ACHN (cell line): ENCODE results near the gene PCNX4.
"Not testable (repeated sequence)": the region's sequence is repeated elsewhere in the genome, so short reads cannot be mapped to it uniquely, and the experiment has no call there.

ENCODE experiments used
- DNase-seq: peaks from one replicate; pipeline ENCODE4 v3.0.0-alpha.2; 2015
- in situ Hi-C: cut with HindIII; loops from 2 replicates; pipeline ENCODE4 v1.10.0; 2017; ENCODE audit warnings: low sequenced_read_pairs, low pct_ligation_motif_present, low pct_unique_long_range_greater_than_20kb

The PCNX4 gene

DNA sequence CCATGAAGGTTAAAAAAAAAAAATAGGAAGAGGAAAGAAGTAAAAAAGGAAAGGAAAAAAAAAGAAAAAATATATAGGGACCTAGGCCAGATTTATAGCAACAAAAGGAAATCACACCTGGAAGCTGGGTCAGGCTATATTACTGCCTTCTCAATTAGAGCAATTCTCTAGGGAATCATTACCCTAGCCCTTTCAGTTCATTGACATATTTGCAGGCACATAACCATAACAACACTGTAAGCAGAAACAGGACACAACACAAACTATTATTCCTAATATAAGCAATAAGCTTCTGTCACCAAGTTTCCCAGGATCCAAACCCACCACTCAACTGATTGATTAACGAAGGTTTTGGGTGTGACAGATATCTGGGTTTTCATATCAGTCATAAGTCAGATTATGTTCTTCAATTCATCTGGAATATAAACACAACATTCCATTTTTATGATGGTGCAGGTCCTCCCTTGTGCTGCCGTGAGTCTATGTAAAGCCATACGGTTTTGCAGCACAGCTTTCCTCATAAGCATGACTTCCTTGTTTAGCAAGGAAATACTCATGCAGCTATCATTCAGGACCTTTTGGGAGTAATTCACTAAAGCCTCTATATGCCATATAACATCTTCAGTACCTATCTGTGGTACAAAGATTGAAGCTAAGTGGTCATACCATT, 4.2 kb downstream of the PCNX4 start:
- DNase-seq: no peak
- in situ Hi-C loops: no loop called here

DNA sequence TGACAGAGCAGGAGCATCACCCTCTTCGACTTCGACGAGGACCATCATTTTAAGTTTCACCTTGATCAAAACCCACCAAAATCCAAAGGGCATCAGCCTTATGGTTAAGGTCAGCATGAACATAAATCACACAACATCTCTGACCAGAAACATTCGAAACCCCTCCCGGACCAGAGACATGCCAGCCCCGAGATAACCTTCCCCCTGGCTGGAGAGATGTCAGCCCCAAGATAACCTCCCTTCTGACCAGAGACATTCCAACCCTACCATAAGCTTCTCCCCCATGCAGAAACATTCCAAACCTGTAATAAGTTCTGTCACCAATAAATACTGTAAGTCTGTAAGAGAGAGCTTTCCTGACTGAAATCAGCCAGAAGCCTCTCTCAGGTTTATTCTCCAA, 6.3 kb downstream of the PCNX4 start:
- in situ Hi-C loops: no loop called here
- DNase-seq: no peak

DNA sequence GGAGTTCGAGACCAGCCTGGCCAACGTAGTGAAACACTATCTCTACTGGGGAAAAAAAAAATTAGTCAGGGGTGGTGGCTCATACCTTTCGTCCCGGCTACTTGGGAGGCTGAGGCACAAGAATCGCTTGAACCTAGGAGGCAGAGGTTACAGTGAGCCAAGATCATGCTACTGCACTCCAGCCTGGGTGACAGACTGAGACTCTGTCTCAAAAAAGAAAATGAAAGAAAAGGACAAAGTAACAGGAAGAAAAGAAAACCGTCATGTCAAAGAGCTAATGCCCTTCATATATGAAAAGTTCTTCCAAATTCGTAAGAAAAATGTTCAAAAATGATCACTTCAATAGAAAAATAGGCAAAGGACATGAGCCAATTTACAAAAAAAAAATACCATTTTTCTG, 8.1 kb downstream of the PCNX4 start:
- in situ Hi-C loops, DNase-seq: not testable (repeated sequence)

DNA sequence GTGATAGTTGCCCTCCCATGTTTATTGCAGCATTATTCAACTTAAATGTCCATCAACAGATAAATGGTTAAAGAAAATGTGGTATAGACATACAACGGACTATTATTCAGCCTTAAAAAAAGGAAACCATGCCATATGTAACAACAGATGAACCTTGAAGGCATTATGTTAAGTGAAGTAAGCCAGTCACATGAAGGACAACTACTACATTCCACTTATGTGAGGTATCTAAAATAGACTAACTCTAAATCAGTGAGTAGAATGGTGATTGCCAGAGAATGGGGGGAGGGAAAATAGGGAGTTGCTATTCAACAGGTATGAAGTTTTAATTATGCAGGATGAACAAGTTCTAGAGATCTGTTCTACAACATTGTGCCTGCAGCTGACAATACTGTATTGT, 10.1 kb downstream of the PCNX4 start:
- in situ Hi-C loops: no loop called here

DNA sequence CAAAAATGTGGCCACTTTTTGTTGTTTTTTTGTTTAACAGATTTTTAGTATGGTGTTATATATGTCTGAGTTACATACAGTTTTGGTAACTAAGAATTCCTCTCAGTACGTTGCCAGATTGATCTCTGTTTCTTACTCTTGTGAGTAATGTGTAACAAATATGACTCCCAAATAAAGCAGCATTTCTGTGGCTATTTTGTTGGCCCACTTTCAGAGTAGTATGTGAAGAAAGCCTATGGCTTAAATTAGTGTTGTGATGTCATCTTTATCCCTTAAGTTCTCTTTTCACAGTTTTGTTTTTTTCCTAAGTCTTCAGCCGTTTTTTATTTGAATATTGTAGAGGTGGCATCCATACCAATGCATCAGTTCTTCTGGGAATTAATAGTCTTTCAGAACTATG, 10.7 kb downstream of the PCNX4 start:
- in situ Hi-C loops: no loop called here
- DNase-seq: no peak

More for the DNA sequence above, 10.1 kb downstream of the PCNX4 start:
- no peak for DNase-seq

DNA sequence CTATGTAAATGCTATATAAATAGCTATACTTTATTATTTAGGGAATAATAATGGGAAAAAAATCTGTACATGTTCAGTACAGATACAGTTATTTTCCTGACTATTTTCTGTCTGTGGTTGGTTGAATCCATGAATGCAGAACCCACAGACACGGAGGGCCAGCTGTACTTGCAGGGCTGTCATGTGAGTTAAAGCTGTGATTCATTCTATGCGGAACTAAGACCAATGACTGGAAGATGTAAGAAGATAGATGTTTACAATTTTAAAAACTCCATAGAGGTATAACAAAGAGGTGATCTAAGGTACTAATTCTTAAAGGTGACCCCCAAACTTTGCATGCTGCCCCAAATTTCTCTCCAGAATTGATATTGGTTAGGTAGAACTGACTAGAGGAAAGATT, 14.6 kb downstream of the PCNX4 start:
- in situ Hi-C loops: no loop called here
- peak; percentile 57 for DNase-seq

DNA sequence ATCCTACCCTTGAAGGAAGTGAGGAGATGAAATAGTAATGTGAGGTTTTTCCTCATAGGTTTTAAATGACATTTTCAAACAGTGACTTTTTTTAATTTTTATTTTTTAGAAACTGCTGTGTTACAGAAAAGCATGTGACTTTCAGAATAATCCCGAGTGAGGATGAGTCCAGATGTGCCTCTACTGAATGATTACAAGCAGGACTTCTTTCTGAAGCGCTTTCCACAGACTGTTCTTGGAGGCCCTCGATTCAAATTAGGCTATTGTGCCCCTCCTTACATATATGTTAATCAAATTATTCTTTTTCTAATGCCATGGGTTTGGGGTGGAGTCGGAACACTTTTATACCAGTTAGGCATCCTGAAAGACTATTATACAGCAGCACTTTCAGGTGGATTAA, 15.8 kb downstream of the PCNX4 start:
- in situ Hi-C loops: no loop called here
- no peak for DNase-seq

DNA sequence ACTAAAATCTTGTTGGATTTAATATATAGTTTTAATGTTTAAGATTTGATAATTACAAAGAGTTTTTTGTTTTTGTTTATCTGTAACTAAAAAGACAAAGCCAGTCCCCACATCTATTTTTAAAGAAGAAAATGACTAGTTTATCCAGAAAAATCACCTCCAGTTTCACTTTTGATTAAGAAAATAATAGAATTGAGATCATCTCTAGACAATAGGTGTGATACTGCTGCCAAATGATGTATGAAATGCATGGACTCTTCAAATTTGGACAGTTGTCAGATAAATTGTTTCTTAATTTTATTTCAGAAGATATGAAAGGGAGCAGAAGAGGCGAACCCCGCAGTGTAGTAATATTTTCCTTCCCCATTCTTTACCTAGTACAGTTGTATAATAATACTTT, 20.0 kb downstream of the PCNX4 start:
- in situ Hi-C loops: no loop called here
- no peak for DNase-seq

DNA sequence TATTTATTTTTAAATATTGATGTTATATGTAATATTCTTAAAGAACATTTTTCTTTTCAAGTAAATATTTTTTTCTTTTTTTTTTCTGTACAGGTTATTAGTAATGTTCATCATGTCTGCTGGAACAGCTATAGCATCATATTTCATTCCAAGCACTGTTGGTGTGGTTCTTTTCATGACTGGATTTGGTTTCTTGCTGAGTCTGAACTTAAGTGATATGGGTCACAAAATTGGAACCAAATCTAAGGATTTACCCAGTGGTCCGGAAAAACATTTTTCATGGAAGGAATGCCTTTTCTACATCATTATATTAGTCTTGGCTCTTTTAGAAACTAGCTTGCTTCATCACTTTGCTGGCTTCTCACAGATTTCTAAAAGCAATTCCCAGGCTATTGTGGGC, 23.2 kb downstream of the PCNX4 start:
- in situ Hi-C loops: no loop called here
- no peak for DNase-seq

DNA sequence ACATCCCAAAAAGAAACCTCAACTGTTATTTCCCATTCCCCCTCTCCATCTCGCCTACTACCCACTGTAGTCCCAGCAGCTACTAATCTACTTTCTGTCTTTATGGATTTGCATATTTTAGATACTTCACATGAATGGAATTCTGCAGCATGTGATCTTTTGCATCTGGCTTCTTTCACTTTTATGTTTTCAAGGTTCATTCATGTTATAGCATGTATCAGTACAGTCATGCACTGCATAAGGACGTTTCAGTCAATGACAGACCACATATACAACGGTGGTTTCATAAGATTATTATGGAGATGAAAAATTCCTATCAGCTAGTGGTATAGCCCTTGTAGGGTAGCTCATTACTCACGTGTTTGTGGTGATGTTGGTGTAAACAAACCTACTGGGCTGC, 24.5 kb downstream of the PCNX4 start:
- no peak for DNase-seq
- in situ Hi-C loops: no loop called here

DNA sequence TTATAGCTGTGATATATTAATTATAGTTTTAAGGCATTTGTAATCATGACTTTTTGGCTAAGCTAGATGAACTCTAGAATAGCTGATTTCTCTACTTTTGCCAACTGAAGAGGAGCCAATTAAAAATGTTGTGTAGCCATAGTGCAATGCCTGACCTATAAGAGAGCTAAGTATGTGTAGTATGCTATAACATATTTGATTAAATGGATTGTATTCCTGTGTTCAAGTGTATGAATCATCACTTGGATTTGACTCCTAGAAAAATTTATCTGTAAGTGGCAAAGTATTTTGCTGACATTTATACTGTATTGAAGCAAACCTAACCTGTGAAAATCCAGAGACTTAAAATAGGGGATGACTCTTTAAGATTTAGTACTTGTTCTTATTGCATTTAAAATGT, 34.2 kb downstream of the PCNX4 start:
- in situ Hi-C loops: no loop called here
- DNase-seq: no peak

DNA sequence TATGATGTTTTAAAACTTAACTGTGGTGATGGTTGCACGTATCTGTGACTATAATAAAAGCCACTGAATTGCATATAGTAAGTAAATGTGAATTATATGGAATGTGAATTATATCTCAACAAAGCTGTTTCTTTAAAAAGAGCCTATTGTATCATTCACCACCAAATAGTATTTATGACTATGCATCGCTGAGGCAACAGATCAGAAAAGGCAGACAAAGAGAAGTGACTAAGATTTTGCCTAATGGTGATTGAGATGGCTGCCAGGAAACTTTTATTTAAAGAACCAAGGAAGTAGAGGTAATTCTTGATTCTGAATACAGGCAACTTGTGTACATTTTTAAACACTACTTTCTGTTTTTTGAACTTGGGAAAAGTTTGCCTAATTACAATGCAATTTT, 41.8 kb downstream of the PCNX4 start:
- in situ Hi-C loops: no loop called here
- no peak for DNase-seq

DNA sequence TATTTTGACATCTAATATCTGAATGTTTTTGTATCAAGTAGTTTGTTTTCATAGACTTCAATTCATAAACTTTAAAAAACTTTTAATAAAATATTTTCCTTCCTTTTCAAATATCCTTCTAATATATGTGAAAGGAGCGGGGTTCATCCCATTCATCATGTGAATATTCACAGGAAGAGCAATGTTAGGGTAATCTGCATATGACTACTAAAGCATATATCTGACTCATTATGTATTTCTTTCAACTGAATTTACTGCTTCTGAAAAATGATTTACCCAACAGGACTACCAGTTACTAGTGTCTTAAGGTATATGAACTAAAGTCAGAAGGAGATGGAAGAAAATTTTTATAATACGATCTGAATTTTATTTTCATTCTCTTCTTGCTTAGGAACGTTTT, 43.0 kb downstream of the PCNX4 start:
- DNase-seq: no peak
- in situ Hi-C loops: no loop called here

DNA sequence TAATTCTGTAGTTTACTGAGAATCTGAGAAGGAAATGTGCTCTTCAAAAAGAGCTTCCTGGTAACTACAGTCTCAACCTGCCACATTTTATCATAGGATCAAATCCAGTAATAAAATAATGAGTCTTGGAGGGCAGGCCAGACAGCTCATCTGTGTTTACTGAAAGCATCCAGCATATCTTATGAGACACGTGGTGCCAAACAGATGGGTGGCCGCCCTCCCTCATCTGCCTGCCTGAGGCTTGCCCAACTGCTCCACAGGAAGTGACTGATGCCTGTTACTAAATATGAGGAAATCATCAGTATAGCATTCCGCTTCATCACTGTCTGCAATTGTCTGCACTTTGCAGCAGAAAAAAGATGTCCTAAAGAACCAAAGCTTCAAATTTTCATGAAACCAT, 60.0 kb downstream of the PCNX4 start:
- DNase-seq: peak; percentile 52
- in situ Hi-C loops: no loop called here

DNA sequence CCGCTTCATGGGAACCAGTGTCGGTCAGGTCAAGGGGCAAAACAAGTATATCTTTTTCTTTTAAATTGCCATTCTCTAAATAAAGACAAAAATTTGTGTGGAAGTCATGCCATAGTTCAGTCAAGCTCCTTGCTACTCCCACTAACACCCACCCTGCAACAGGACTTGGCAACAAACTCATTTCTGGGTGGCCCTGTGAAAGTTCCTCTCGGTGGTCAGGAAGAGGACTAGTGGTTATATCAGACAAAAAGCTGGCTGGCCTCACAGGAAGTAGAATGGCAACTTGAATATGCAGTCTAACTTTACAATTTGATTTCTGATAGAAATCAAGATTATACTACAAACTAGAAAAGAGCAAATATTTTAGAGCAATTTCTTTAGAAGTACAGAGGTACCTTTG, 62.3 kb downstream of the PCNX4 start:
- in situ Hi-C loops: no loop called here
- no peak for DNase-seq

DNA sequence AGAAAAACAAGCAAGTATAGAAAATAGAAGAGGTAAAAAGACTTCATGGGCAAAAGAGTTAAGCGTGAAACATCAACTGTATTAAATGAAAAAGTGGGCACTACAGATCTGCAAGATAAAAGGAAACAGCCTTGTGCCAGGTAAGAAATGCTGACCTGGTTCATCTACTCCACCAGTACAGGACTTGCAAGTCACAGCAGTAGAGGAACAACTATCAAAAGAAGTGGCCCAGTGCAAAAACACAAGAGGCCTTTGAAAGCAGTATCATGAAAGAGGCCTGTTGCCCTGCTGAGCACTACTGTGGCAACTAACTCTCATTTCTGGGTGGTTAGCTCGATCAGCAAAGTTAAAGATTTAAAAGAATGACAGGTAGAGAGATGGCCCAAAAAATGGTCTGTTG, 62.9 kb downstream of the PCNX4 start:
- no peak for DNase-seq
- in situ Hi-C loops: no loop called here

DNA sequence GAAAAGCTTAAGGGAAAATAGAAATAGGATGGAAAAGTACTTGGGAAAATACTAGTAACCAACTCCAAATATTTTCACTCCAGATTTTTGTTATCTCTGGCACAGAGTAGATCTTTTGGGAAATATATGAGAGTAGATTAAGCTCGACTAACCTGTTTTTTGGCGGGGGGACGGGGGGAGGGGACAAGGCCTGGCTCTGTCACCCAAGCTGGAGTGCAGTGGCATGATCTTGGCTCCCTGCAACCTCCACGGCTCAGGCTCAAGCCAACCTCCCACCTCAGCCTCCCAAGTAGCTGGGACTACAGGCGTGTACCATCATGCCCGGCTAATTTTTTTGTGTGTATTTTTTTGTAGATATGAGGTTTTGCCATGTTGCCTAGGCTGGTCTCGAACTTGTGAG, 68.7 kb downstream of the PCNX4 start:
- in situ Hi-C loops: no loop called here
- DNase-seq: no peak

DNA sequence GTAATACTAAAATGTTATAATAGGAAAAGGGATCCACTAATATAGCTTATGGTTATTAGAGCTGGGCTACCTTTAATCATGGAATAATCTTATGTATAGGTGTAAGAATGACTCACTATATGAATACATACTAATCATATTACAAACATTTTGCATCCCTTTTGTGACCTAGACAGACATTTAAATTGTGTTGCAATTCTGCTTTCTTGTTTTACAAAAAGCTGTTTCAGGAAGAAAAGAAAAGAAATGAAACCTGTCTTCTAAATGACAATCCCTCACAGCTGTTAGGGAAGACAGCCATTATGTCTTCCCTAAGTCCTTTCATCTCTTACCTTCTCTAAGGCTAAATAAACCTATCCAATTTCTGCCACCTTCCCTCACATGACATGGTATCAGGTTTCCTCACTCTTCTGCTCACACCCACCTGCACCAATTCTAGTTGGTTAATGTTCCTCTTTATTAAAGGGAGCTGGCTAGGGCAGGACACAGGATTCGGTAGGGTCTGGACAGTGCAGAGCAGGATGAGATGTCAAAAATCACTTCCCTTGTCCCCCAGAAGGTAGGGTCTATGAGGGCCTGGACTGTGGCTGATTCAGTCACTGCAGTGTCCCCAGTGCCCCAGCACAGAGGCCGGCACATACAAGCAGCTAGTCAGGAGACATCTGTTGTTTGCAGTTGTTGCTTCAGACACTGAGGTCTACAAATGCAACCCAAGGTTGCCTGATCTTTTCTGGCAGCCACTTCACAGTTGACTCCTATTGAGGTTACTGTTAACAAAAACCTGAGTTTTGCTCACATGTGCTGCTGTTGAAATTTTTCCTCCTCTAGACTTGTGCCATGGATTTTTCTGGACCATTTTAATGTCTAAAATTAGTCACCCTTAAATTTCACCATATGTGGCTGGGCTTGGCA, 69.7 kb downstream of the PCNX4 start:
- DNase-seq: no peak
- in situ Hi-C loops: no loop called here

DNA sequence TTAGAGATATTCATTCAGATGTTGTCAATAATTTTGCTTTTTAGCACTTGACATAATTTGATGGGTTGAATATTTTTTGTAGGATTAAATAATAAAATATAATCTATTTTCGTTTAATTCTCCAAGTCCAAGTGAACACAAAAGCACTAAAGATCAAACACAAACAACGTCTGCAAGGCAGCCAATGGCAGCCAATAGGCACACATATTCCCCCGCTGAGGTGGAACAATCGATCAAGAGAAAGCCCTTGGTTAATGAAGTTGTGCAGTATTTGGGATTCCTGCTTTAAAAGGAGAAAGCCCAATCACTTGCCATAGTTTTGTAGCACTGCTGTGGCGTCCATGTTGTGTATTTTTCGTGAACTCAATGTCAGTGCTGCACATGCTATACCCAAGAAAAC, 72.0 kb downstream of the PCNX4 start:
- in situ Hi-C loops: no loop called here
- DNase-seq: no peak

DNA sequence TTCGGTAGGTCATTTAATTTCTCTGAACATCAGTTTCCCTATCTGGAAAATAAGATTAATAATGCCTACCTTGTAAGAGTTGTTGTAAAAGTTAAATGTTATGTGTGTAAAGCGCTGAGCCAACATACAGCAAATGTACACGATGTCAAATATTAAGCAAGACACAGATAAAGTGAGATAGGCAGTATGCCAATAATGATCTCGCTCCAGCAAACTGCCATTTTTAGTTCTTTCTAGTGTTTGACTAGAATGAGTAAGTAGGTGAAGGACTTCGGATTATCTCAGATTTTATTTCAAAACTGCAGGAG, 72.6 kb downstream of the PCNX4 start:
- no peak for DNase-seq
- in situ Hi-C loops: no loop called here
